Measurements from ENCODE around the gene TCP11. TPM values are rescaled to one million over a fixed set of nuclear protein-coding genes. Genes with fewer than 3 reads are reported as not detected.

TCP11 gene
- total and polyA plus RNA-seq, 2 of the 13 experiments (the other 11 are each of a cell fraction or from before 2014, with no cell fraction given) = 0.04 TPM; not detected in 1

DNA sequence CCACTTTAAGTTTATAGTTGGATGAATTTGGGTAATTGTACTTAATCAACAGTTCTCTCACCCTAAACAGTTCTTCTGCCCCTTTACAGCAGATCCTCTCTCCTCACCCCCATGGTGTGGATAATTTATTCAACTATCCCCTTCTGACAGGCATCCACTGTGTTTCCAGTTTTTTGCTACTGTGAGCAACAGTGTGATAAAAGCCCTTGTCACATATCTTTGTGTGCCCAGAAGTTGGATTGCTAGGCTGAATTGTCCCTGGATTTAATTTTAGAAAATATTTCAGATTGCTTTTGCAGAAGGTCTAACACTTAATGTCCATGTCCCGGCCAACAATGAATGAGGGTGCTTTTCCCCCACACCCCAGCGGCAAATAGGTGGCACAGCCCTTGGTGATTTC, 42.1 kb upstream of the TCP11 start:
- Histone ChIP-seq H2AFZ (ENCODE audit: low read length) (no peak overlapping the region), H3K36me3 (replicated peaks in 1 of 2; ENCODE audit: control insufficient read depth in 1 of 2, insufficient read depth in 2 of 2, low read length in 2 of 2) (no peaks in the 10 kb centered on the region), H3K4me2 (ENCODE audit: low read depth, low read length) (no peak overlapping the region), H3K27me3 (ENCODE audit: control insufficient read depth in 1 of 2, insufficient read depth in 2 of 2, low read length in 2 of 2) (peaks cover 0 to 11% of the 10 kb centered on the region in 2 experiments; a peak in 3 of 5 replicates), H3K79me2 (ENCODE audit: insufficient read depth, low read length) (no peaks in the 10 kb centered on the region), H3K4me1 (ENCODE audit: insufficient read depth, low read length) (peaks cover 32% of the 10 kb centered on the region), H3K4me3 (replicated peaks in 1 of 3; ENCODE audit: insufficient read depth in 1 of 3, low read depth in 2 of 3, low read length in 3 of 3) (no peak overlapping the region), H3K27ac (ENCODE audit: extremely low read length, insufficient read depth, low read length) (no peak overlapping the region), H4K20me1 (ENCODE audit: insufficient read depth, low read length) (no peaks in the 10 kb centered on the region), H3K9me3 (ENCODE audit: low read length) (no peaks in the 10 kb centered on the region), H3K9ac (ENCODE audit: insufficient read depth, low read depth, low read length) (no peak overlapping the region)
- FAIRE-seq (no peak), ATAC-seq (no peak), DNase-seq (ENCODE audit: low spot score) (no peak)
- ChIA-PET CTCF (ENCODE audit: low intra/inter-chr PET ratio, low total read pairs) (no interaction called here), POLR2A (no interaction called here)
- intact Hi-C loops (cut with micrococcal nuclease; ENCODE audit: unreplicated experiment) (no loop called here), in situ Hi-C loops (cut with HindIII; ENCODE audit: extremely low pct_ligation_motif_present, low pct_unique_long_range_greater_than_20kb) (no loop called here)
- WGBS (ENCODE audit: low lambda C conversion rate) = 76% methylated on average over 2 of the region's 2 CpGs
- no peak for TF ChIP-seq SP140L (CRISPR knock-in tag; IDR thresholded peaks at IDR 0.05; ENCODE audit: borderline replicate concordance)
- TF ChIP-seq ZSCAN29 (CRISPR knock-in tag; conservative IDR thresholded peaks at IDR 0.05) = no peak
- no peak for TF ChIP-seq HMGA1 (CRISPR knock-in tag; conservative IDR thresholded peaks at IDR 0.05)
- TF ChIP-seq, protein P1, sequence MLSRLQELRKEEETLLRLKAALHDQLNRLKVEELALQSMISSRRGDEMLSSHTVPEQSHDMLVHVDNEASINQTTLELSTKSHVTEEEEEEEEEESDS (CRISPR knock-in tag; IDR thresholded peaks at IDR 0.05; ENCODE audit: borderline replicate concordance) = no peak
- TF ChIP-seq CENPBD1 (CRISPR knock-in tag; IDR thresholded peaks at IDR 0.05; ENCODE audit: borderline replicate concordance, low read depth) = no peak
- no peak for TF ChIP-seq AKAP8 (CRISPR knock-in tag; IDR thresholded peaks at IDR 0.05)
- TF ChIP-seq ZNF569 (CRISPR knock-in tag; IDR thresholded peaks at IDR 0.05; ENCODE audit: borderline replicate concordance) = no peak
- no peak for TF ChIP-seq NRL (CRISPR knock-in tag; IDR thresholded peaks at IDR 0.05; ENCODE audit: borderline replicate concordance)
- TF ChIP-seq, protein P2, sequence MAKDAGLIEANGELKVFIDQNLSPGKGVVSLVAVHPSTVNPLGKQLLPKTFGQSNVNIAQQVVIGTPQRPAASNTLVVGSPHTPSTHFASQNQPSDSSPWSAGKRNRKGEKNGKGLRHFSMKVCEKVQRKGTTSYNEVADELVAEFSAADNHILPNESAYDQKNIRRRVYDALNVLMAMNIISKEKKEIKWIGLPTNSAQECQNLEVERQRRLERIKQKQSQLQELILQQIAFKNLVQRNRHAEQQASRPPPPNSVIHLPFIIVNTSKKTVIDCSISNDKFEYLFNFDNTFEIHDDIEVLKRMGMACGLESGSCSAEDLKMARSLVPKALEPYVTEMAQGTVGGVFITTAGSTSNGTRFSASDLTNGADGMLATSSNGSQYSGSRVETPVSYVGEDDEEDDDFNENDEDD (CRISPR knock-in tag; IDR thresholded peaks at IDR 0.05; ENCODE audit: borderline replicate concordance) = no peak
- no peak for TF ChIP-seq SRSF4 (IDR thresholded peaks at IDR 0.05; ENCODE audit: low read depth, low read length, poor library complexity, severe bottlenecking)
- TF ChIP-seq, protein P3, sequence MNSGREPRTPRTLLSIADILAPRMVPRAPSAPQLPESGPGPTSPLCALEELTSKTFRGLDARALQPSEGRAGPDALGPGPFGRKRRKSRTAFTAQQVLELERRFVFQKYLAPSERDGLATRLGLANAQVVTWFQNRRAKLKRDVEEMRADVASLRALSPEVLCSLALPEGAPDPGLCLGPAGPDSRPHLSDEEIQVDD (CRISPR knock-in tag; IDR thresholded peaks at IDR 0.05; ENCODE audit: borderline replicate concordance) = no peak
- no peak for TF ChIP-seq GABPA (IDR thresholded peaks at IDR 0.05; ENCODE audit: low read depth, low read length)
- no peak for TF ChIP-seq GABPA (CRISPR knock-in tag; IDR thresholded peaks at IDR 0.05; ENCODE audit: low read depth)
- TF ChIP-seq HNRNPUL1 (IDR thresholded peaks at IDR 0.05; ENCODE audit: low read depth, low read length) = no peak
- no peak for TF ChIP-seq ZNF260 (CRISPR knock-in tag; IDR thresholded peaks at IDR 0.05; ENCODE audit: borderline replicate concordance, low read depth)
- TF ChIP-seq HOXA7 (CRISPR knock-in tag; IDR thresholded peaks at IDR 0.05) = no peak
- TF ChIP-seq NFKB2 (CRISPR knock-in tag; IDR thresholded peaks at IDR 0.05; ENCODE audit: borderline replicate concordance) = no peak
- no peak for TF ChIP-seq NFATC3 (CRISPR knock-in tag; IDR thresholded peaks at IDR 0.05)
- TF ChIP-seq WIZ (CRISPR knock-in tag; IDR thresholded peaks at IDR 0.05) = no peak
- no TSS peak for BruUV-seq (replicated peaks)

Data from HepG2 (cell line).